HG02981 (cell line): Measurements from ENCODE around the gene PARD3.
A peak's percentile ranks its signal among the peaks of the same experiment; 100 is the strongest.

ENCODE experiments used
- ATAC-seq: cut with Tn5 transposase; IDR thresholded peaks from one replicate; pipeline ENCODE4 v1.9.1; 2021; ENCODE audit warnings: mild to moderate bottlenecking, moderate library complexity; ENCODE audit not compliant: unreplicated experiment

Gene PARD3

DNA sequence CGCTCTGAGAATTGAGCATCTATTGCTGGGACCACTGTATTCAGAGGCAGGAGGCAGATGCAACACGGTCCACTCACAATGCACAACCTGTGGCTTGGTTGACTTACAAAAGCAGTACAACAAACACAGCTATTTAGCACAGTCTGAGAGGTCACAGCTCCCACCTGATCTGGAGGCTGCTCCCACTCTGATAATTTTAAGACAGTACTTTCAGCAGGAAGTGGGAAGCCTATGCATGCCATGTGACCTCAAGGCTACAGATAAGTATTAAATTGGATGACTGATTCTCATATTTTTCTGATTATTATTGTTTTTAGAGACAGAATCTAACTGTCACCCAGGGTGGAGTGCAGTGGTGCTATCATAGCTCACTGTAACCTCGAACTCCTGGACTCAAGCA, 659.3 kb downstream of the PARD3 start:
- no peak for ATAC-seq

DNA sequence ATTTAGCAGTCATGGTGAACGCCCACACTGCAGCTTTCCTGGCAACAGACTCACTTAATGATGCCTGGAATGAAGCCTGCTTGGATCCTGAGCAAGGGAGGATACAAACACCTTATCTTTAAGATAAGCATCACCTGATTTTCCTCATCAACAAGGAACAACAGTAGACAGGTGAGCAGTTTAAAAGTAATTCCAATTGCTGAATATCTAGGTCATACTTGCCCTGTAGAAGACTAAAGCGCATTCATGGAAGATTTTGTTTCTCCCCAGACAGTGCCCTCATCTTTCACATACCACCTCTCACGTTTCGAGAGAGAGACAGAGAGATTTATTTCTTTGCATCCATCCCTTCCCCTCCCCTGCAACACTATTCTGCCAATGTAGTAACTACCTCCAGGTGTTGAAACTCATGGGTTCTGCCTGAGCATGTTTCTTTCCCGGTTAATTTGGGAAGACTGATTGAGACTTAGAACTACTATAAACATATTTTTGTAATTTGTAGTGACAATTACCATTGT, 660.7 kb downstream of the PARD3 start:
- ATAC-seq = no peak

GRCh38 chr10:34153663-34154382, 661.3 kb downstream of the PARD3 start:
- ATAC-seq = no peak

- no peak for ATAC-seq
Observed at GRCh38 chr10:34152434-34152833, 662.7 kb downstream of the PARD3 start.

DNA sequence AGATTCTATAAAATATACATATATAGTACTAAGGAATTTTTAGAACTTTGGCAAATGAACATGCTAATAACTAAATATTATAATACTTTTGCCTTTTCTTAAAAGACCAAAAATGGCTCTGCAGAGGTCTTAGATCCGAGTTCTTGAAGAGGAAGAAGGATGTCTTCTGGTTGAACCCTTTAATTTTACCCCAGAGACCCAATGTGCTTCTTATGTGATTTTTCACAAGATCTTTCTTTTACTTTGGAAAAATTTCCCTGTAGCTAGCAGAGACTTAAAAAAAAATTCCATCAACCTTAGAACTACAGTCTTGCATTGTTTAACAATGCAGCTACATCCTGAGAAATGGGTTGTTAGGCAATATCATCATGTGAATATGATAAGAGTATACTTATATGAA, 663.2 kb downstream of the PARD3 start:
- no peak for ATAC-seq

GRCh38 chr10:34151481-34151880, 663.6 kb downstream of the PARD3 start:
- ATAC-seq = no peak

- no peak for ATAC-seq
Observed at GRCh38 chr10:34150103-34150502, 665.0 kb downstream of the PARD3 start.

- ATAC-seq = no peak
Observed at GRCh38 chr10:34148305-34148657, 666.8 kb downstream of the PARD3 start.

DNA sequence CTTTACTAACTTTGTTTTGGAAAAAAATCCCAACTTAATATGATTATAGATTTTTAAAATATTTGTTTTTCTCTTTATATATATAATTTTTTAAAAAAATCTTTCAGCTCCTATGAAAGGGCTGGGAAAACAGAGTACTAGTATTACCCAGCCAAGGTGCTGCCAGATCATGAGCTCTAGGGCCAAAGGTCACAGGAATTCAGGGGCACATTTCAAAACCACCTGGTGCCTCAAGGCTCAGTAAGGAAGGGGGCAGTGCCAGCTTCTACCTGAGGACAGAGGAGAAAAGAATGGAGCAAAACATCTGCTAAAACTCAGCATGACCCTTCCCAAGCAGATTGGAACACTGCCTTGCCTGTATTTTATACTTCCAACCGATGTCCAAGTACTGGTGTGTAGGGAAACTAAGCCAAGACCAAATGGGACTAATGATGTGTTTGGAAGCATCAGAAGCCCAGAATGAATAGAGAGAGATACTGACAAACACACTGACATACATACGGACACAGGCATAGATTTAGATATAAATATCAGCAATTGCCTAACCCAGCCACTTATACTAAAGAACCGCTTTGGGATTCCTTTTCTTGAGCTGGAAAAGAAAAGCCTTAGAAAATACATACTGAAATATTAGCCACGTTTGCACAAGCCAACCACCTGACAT, 667.3 kb downstream of the PARD3 start:
- ATAC-seq = no peak

DNA sequence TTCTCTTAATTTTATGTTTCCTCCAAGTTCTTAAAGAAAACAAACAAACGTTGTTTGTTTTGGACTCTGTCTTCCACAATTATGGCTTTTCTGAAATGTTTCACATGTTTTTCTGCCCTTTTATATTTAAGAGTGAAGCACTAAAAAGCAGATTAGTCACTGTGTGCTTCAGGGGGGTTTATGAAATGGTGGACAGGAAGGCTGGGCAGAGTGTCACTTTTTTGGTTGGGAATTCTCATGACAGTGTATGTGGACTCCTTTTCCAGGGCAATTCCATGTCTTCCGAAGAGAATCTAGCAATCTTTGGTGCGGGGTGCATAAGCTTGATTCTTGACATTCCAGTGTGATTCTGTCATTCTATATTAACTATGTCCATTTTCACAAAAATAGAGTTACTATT, 669.4 kb downstream of the PARD3 start:
- ATAC-seq = no peak

GRCh38 chr10:34143466-34143865, 671.6 kb downstream of the PARD3 start:
- no peak for ATAC-seq

GRCh38 chr10:34141032-34141680, 673.9 kb downstream of the PARD3 start:
- no peak for ATAC-seq

DNA sequence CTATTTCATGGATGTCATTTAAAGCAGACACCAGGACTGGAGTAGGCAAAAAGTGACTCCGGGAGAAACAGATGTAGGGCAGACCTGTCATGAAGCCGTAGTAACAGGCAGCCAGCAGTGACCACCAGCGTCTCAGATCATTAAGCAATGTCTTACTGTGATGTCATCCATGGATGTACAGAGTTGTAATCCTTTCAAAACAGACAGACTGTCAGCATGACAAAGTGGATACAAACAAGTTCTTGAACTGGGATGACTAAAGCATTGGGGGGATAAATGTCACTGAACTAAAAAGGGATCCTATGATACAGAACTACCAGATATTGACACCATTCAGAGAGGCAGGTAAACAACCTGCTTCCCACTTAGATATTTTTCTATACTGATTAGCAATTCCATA, 675.5 kb downstream of the PARD3 start:
- no peak for ATAC-seq

GRCh38 chr10:34137955-34138354, 677.1 kb downstream of the PARD3 start:
- ATAC-seq = no peak

- ATAC-seq = no peak
Observed at GRCh38 chr10:34137201-34137600, 677.9 kb downstream of the PARD3 start.

GRCh38 chr10:34135515-34135914, 679.6 kb downstream of the PARD3 start:
- peak; percentile 95 for ATAC-seq

GRCh38 chr10:34134602-34135001, 680.5 kb downstream of the PARD3 start:
- no peak for ATAC-seq

- ATAC-seq = no peak
Observed at GRCh38 chr10:34133406-34133805, 681.7 kb downstream of the PARD3 start.

DNA sequence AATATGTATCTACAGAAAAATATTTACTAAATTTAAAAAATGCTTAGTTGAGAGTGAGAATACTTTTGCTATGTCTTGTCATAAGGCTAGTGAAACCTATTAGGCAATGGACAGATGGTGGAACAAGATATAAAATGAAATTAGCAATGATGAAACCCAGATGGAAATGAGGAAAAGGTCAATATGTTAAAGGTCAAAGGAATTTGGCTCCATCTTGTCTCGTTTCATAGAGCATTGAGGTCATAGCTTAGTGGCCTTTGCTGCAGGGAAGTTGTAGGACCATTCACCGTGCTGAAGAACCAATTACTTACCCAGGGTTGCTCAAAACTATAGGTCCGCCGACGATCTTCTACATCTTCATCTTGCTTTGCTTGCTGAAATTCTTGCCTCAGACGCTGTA, 683.9 kb downstream of the PARD3 start:
- no peak for ATAC-seq

- no peak for ATAC-seq
Observed at GRCh38 chr10:34127676-34128075, 687.4 kb downstream of the PARD3 start.

DNA sequence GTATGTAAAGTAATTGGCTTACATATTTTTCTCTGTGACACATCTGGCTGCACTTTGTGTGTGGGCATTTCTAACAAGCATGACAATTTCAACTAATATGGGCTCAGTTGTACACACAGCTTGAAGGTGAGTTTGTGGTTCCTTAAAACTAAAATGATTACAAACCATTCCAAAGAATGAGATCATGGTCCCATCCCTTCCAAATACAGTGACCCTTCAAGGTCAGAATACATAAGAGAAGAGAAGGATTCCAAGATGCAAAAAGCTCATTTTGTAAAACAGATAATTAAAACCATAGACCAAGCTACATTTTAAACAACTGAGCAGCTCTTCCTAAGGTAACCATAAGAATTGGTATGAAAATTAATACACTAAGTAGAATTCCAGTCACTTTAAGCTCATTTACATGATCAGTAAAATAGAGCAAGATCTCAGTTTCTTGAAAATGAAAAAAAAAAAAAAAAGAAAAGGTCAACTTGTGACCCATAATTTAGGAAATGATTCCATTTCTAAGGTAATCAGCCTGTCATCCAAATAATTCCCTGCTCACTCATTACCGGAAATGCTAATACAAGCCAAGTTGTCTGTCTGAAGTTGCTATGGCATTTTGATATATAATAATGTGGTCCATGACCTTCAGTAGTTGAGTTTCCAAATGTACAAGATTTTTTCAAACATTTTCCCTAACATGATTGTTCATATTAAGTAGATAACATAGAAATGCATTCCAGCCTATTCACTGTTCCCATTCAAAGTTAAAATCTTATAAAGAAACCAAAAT, 688.5 kb downstream of the PARD3 start:
- no peak for ATAC-seq
